Neural crest cell (in vitro differentiated cells): ENCODE data around the gene NFASC. TPM values are rescaled to one million over a fixed set of nuclear protein-coding genes. Genes with fewer than 3 reads are reported as not detected.

Source experiments
- DNase-seq: peaks from one replicate; pipeline ENCODE4 v3.0.0; 2021; ENCODE audit warnings: low read depth, mixed read lengths, low spot score
- H3K27ac Mint-ChIP-seq: one replicate; pipeline ENCODE4 v1.8.0; 2021; ENCODE audit warnings: mild to moderate bottlenecking, mixed read lengths; ENCODE audit not compliant: unreplicated experiment
- H3K27me3 Mint-ChIP-seq: 2 replicates; pipeline ENCODE4 v1.8.0; 2021; ENCODE audit warnings: low read depth, mild to moderate bottlenecking, mixed read lengths
- H3K36me3 Mint-ChIP-seq: 2 replicates; pipeline ENCODE4 v1.8.0; 2021; ENCODE audit warnings: low read depth, mild to moderate bottlenecking, mixed read lengths
- H3K4me1 Mint-ChIP-seq: 2 replicates; pipeline ENCODE4 v1.8.0; 2021; ENCODE audit warnings: mixed read lengths
- H3K4me3 Mint-ChIP-seq: one replicate; pipeline ENCODE4 v1.8.0; 2021; ENCODE audit warnings: mild to moderate bottlenecking, mixed read lengths
- H3K9me3 Mint-ChIP-seq: 2 replicates; pipeline ENCODE4 v1.8.0; 2021; ENCODE audit warnings: mixed read lengths
- CTCF ChIP-seq: fragments of 200-600 bp; sonication (generic); conservative IDR thresholded peaks from 2 replicates; pipeline ENCODE4 v1.5.0; 2021; ENCODE audit warnings: antibody characterized with exemption, mild to moderate bottlenecking
- total RNA-seq: library from RNA; stranded (reverse); gene quantifications from 2 replicates; pipeline ENCODE4 v1.2.1, GENCODE V29; 2021

The NFASC gene
- total RNA-seq, 1 donor from 2014 or later, result 12.9 TPM

GRCh38 chr1:204977318-204977717 is 106.7 kb downstream of the NFASC start:
- DNase-seq, result no peak
- H3K36me3 Mint-ChIP-seq, result no peaks in the 10 kb centered on the region
- H3K9me3 Mint-ChIP-seq, result no peaks in the 10 kb centered on the region
- no peaks in the 10 kb centered on the region for H3K4me1 Mint-ChIP-seq
- peaks cover 10% of the 10 kb centered on the region for H3K27me3 Mint-ChIP-seq
- no peak overlapping the region for H3K4me3 Mint-ChIP-seq
- no peak overlapping the region for H3K27ac Mint-ChIP-seq
- TF ChIP-seq CTCF, result no peak

- H3K4me1 Mint-ChIP-seq, result no peaks in the 10 kb centered on the region
- H3K27ac Mint-ChIP-seq, result no peak overlapping the region
- peaks cover 3% of the 10 kb centered on the region for H3K27me3 Mint-ChIP-seq
- H3K4me3 Mint-ChIP-seq, result no peak overlapping the region
- DNase-seq, result no peak
- no peaks in the 10 kb centered on the region for H3K36me3 Mint-ChIP-seq
- no peak for TF ChIP-seq CTCF
- H3K9me3 Mint-ChIP-seq, result no peaks in the 10 kb centered on the region
These were observed 108.1 kb downstream of the NFASC start for GRCh38 chr1:204978782-204979181.

- H3K9me3 Mint-ChIP-seq, result no peaks in the 10 kb centered on the region
- no peaks in the 10 kb centered on the region for H3K4me1 Mint-ChIP-seq
- peaks cover 2% of the 10 kb centered on the region for H3K27me3 Mint-ChIP-seq
- H3K27ac Mint-ChIP-seq, result no peak overlapping the region
- no peak for DNase-seq
- no peaks in the 10 kb centered on the region for H3K36me3 Mint-ChIP-seq
- TF ChIP-seq CTCF, result no peak
- H3K4me3 Mint-ChIP-seq, result no peak overlapping the region
These were observed 108.6 kb downstream of the NFASC start for GRCh38 chr1:204979306-204979705.

GRCh38 chr1:204979891-204980649 is 109.4 kb downstream of the NFASC start:
- H3K27ac Mint-ChIP-seq, result no peak overlapping the region

GRCh38 chr1:204980840-204981405 is 110.3 kb downstream of the NFASC start:
- Mint-ChIP-seq H3K9me3 (no peaks in the 10 kb centered on the region), H3K4me1 (peaks cover 5% of the 10 kb centered on the region), H3K4me3 (no peak overlapping the region), H3K27me3 (peaks cover 2% of the 10 kb centered on the region), H3K27ac (no peak overlapping the region), H3K36me3 (no peaks in the 10 kb centered on the region)
- DNase-seq, result no peak
- TF ChIP-seq CTCF, result no peak

More at GRCh38 chr1:204979891-204980649, 109.4 kb downstream of the NFASC start:
- H3K27me3 Mint-ChIP-seq, result peaks cover 2% of the 10 kb centered on the region
- TF ChIP-seq CTCF, result no peak
- H3K36me3 Mint-ChIP-seq, result no peaks in the 10 kb centered on the region
- H3K4me1 Mint-ChIP-seq, result peaks cover 2% of the 10 kb centered on the region
- H3K4me3 Mint-ChIP-seq, result no peak overlapping the region
- no peak for DNase-seq
- H3K9me3 Mint-ChIP-seq, result no peaks in the 10 kb centered on the region
